Gastrocnemius medialis (tissue), 4 donors: ENCODE measurements around the gene TESK2.
"Not testable (repeated sequence)": the region's sequence is repeated elsewhere in the genome, so short reads cannot be mapped to it uniquely, and the experiment has no call there.

Experiments used
- POLR2A ChIP-seq, 2 donors: fragments of 450-650 bp; IDR thresholded peaks; one replicate each; pipeline ENCODE4 v1.6.1; 2017; ENCODE audit warnings: antibody characterized with exemption in 2 of 2, mild to moderate bottlenecking in 2 of 2, moderate library complexity in 2 of 2
- TF ChIP-seq, protein P1 (sequence below), 5 experiments: fragments of 450-650 bp in 3 of 5; fragments of 200-600 bp in 2 of 5; sonication (generic) in 2 of 5; IDR thresholded peaks in 4 of 5; conservative IDR thresholded peaks in 1 of 5; 1 replicate in 4 of 5; 2 replicates in 1 of 5; pipeline ENCODE4 v1.5.1; 2016 to 2019; ENCODE audit warnings: antibody characterized with exemption in 5 of 5, mild to moderate bottlenecking in 3 of 5, moderate library complexity in 3 of 5

DNA sequence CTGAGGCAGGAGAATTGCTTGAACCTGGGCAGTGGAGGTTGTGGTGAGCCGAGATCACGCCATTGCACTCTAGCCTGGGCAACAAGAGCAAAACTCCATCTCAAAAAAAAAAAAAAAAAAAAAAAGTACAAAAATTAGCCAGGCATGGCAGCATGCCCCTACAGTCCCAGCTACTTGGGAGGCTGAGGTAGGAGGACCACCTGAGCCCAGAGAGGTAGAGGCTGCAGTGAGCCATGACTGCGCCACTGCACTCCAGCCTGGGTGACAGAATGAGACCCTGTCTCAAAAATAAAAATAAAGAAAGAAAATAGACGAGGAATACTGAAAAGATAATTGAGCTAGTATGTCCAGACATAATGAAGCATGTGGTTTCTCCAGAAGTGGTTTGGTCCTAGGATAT is 27.4 kb upstream of the TESK2 start:
- TF ChIP-seq, protein P1, sequence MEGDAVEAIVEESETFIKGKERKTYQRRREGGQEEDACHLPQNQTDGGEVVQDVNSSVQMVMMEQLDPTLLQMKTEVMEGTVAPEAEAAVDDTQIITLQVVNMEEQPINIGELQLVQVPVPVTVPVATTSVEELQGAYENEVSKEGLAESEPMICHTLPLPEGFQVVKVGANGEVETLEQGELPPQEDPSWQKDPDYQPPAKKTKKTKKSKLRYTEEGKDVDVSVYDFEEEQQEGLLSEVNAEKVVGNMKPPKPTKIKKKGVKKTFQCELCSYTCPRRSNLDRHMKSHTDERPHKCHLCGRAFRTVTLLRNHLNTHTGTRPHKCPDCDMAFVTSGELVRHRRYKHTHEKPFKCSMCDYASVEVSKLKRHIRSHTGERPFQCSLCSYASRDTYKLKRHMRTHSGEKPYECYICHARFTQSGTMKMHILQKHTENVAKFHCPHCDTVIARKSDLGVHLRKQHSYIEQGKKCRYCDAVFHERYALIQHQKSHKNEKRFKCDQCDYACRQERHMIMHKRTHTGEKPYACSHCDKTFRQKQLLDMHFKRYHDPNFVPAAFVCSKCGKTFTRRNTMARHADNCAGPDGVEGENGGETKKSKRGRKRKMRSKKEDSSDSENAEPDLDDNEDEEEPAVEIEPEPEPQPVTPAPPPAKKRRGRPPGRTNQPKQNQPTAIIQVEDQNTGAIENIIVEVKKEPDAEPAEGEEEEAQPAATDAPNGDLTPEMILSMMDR (IDR thresholded peaks at IDR 0.05 in 4 of 5, conservative IDR thresholded peaks at IDR 0.05 in 1 of 5), result not testable (repeated sequence)
- not testable (repeated sequence) for TF ChIP-seq POLR2A (IDR thresholded peaks at IDR 0.05)
